Pancreas (tissue), 10 donors: ENCODE results near the gene RAC2. TPM values are rescaled to one million over a fixed set of nuclear protein-coding genes. Genes with fewer than 3 reads are reported as not detected.

Source experiments
- ATAC-seq, 4 donors: fragments of 200-7000 bp; cut with Tn5 transposase; one replicate each; pipeline versions ENCODE4 v1.8.0 to v1.9.1; 2020; ENCODE audit warnings: mild to moderate bottlenecking in 4 of 4, moderate library complexity in 4 of 4
- DNase-seq, 6 donors: peaks; one replicate each; pipeline ENCODE4 v3.0.0-alpha.2; 2020
- FAIRE-seq: peaks from 2 replicates; lab custom pipeline; 2012; peaks lifted over from hg19 to GRCh38; lab: Jason Lieb, UNC
- H3K27ac ChIP-seq, 4 donors: fragments of 200-600 bp; sonication (generic); 1 replicate in 3 of 4; 2 replicates in 1 of 4; pipeline versions ENCODE4 v1.5.0 to v1.8.0; 2020
- H3K27me3 ChIP-seq, 4 donors: fragments of 200-600 bp; one replicate each; pipeline ENCODE4 v1.8.0; 2021
- H3K36me3 ChIP-seq, 3 donors: fragments of 200-600 bp; sonication (generic) in 1 of 3; one replicate each; pipeline versions ENCODE4 v1.5.0 to v1.8.0; 2020 to 2021
- H3K4me1 ChIP-seq, 3 donors: fragments of 200-600 bp; one replicate each; pipeline ENCODE4 v1.8.0; 2021
- H3K4me3 ChIP-seq, 4 donors: fragments of 200-600 bp; sonication (generic) in 2 of 4; one replicate each; pipeline versions ENCODE4 v1.5.0 to v1.8.0; 2020 to 2021
- H3K9me3 ChIP-seq, 4 donors: fragments of 200-600 bp; one replicate each; pipeline ENCODE4 v1.8.0; 2021
- WGBS, 2 donors: extraction: QIAGEN DNeasy Blood & Tissue Kit; methylation state at CpG; one replicate each; pipeline ENCODE4 v1.1.7; 2013; 5-methylcytosine and 5-hydroxymethylcytosine counted together
- intact Hi-C, 3 donors: fragments of 100-400 bp; cut with DNase I; formaldehyde crosslinking; loops; one replicate each; pipeline versions ENCODE4 v1.11.1 to v1.14.2; 2022
- polyA plus RNA-seq, 2 donors: library from polyadenylated mRNA; stranded (reverse); fragments of 200-250 nt; gene quantifications; one replicate each; pipeline ENCODE4 v1.2.3, GENCODE V29; 2013
- total RNA-seq, 6 donors: library from RNA; stranded (reverse); fragmentation: NEBNext Ultra II Directional in 4 of 6; extraction: Animal tissue kit (Norgen Biotek cat#: 25700) in 4 of 6; gene quantifications; one replicate each; pipeline versions ENCODE4 v1.2.1 to v1.2.4, GENCODE V29; 2021 to 2023
- TF ChIP-seq, protein P1 (sequence below), 4 donors: fragments of 200-600 bp; sonication (generic) in 3 of 4; IDR thresholded peaks; one replicate each; pipeline versions ENCODE4 v1.5.0 to v1.8.0; 2021; ENCODE audit warnings: antibody characterized with exemption in 4 of 4
- donor health status: healthy with polysubstance abuse.
- donor health status: DM: no; HTN: no; CAD: no; lungs with moderate emphysema.
- donor health status: DM: no; HTN: no; CAD: no.
- donor health status: control.
- donor health status: control.
- donor health status: Bipolar disorder and iron deficiency.
- donor health status: DM: yes; HTN: yes; CAD: no.
- donor health status: DM: no; HTN: no; CAD: no.
- donor health status: DM: no; HTN: no; CAD: no.
- donor health status: DM: yes; HTN: yes; CAD: no.

RAC2 gene
- total and polyA plus RNA-seq, 8 donors, result 0.91 to 12.8 (median 3.0) TPM

DNA sequence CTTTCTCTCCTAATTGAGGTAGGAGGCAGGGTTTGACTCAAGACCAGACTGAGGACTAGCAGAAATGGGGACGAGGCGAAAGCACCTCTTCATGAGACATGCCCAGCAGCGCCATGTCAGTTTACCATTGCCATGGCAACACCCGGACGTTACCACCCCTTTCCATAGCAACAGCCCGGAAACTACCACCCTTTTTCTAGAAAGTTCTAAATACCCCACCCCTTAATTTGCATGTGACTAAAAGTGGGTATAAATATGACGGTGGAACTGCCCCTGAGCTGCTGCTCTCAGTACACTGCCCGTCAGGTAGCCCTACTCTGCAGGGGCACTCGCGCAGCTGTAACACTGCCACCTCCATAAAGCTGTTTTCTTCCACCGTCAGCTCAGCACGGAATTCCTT, 5.9 kb upstream of the RAC2 start:
- Histone ChIP-seq H3K4me3 (no peak overlapping the region), H3K27ac (no peak overlapping the region), H3K4me1 (no peaks in the 10 kb centered on the region), H3K27me3 (peaks cover 0 to 4% (median 2%) of the 10 kb centered on the region in 4 donors), H3K36me3 (no peaks in the 10 kb centered on the region), H3K9me3 (no peaks in the 10 kb centered on the region)
- TF ChIP-seq, protein P1, sequence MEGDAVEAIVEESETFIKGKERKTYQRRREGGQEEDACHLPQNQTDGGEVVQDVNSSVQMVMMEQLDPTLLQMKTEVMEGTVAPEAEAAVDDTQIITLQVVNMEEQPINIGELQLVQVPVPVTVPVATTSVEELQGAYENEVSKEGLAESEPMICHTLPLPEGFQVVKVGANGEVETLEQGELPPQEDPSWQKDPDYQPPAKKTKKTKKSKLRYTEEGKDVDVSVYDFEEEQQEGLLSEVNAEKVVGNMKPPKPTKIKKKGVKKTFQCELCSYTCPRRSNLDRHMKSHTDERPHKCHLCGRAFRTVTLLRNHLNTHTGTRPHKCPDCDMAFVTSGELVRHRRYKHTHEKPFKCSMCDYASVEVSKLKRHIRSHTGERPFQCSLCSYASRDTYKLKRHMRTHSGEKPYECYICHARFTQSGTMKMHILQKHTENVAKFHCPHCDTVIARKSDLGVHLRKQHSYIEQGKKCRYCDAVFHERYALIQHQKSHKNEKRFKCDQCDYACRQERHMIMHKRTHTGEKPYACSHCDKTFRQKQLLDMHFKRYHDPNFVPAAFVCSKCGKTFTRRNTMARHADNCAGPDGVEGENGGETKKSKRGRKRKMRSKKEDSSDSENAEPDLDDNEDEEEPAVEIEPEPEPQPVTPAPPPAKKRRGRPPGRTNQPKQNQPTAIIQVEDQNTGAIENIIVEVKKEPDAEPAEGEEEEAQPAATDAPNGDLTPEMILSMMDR (IDR thresholded peaks at IDR 0.05), result no peak
- FAIRE-seq, result no peak
- DNase-seq, result peak in 1 of 6 donors; percentile 3
- intact Hi-C loops, result no loop called here
- WGBS, 2 donors, result 69 to 73% methylated on average over 12 of the region's 12 CpGs
- ATAC-seq, result no peak

DNA sequence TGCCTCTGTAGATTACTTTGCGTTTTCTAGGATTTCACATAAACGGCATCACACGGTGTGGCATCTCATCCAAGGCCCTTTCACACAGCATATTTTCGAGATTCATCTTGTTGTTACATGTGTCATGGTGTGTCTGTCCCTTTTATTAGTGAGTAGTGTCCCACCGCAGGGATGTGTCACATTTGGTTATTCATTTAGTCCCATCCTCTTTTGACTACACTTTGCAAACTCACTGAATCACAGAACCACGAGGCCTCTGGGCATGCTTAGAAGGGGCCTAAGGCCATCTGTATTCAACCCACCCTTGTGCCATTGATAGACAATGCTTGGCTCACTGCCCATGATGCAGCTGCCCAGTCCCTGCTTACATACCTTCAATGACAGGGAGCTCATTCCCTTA, 4.2 kb upstream of the RAC2 start:
- no peak for FAIRE-seq
- 56% methylated on average over 6 of the region's 6 CpGs for WGBS, 2 donors

GRCh38 chr22:37245740-37246139, 1.7 kb upstream of the RAC2 start:
- H3K36me3 ChIP-seq, result no peaks in the 10 kb centered on the region
- no peaks in the 10 kb centered on the region for H3K9me3 ChIP-seq
- intact Hi-C loops, result no loop called here
- H3K4me1 ChIP-seq, result no peaks in the 10 kb centered on the region
- no peak for FAIRE-seq
- 60 to 64% methylated on average over 6 of the region's 6 CpGs for WGBS, 2 donors
- TF ChIP-seq, protein P1 (IDR thresholded peaks at IDR 0.05), result no peak
- H3K4me3 ChIP-seq, result no peak overlapping the region
- DNase-seq, result no peak
- no peaks in the 10 kb centered on the region for H3K27me3 ChIP-seq
- no peak overlapping the region for H3K27ac ChIP-seq
- ATAC-seq, result no peak

More for the DNA sequence above, 4.2 kb upstream of the RAC2 start:
- Histone ChIP-seq H3K9me3 (no peaks in the 10 kb centered on the region), H3K27ac (no peak overlapping the region), H3K36me3 (no peaks in the 10 kb centered on the region), H3K4me3 (no peak overlapping the region), H3K4me1 (no peaks in the 10 kb centered on the region), H3K27me3 (no peaks in the 10 kb centered on the region)
- TF ChIP-seq, protein P1 (IDR thresholded peaks at IDR 0.05), result no peak
- ATAC-seq (no peak), DNase-seq (peak in 1 of 6 donors; percentile 8)
- intact Hi-C loops, result no loop called here

DNA sequence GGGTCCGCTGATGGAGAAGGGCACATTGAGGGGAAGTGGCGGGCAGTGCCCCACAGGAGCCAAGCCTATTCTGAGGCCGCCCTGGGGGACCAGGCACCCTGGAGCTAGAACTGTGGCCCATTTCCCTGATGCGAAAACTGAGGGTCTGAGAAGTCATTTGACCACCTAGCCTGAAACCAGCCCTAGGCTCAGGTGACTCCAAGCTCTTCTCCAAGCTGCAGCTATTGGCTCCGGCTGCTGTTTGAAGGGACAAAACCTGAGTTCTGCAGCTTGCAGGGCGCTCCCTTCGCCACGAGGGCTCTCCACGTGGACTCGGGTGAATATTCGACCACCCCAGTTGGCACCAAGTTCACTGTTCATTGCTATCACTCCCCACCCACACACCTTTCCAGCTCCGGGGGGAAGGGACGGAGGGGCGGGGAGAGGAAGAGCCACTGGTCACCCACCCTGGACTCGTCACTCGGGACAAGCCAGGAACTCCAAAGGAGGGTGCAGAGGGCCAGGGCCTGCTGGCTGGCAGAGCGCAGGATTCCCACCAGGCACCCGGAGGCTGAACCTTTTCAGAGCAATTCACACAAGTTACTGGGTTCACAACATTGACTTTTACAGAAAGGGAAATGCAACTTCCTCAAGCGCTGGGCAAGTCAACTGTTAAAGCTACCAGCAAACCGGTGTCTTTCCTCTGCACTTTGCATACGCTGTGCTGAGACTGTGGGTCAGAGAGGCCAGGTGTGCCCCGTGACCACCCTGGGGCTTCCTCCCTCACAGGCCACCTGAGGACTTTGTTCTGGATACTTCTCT, 1.1 kb upstream of the RAC2 start:
- H3K9me3 ChIP-seq, result no peaks in the 10 kb centered on the region
- no peaks in the 10 kb centered on the region for H3K4me1 ChIP-seq
- no peaks in the 10 kb centered on the region for H3K36me3 ChIP-seq
- no peaks in the 10 kb centered on the region for H3K27me3 ChIP-seq
- TF ChIP-seq, protein P1 (IDR thresholded peaks at IDR 0.05), result no peak
- H3K4me3 ChIP-seq, result no peak overlapping the region
- intact Hi-C loops, result no loop called here
- FAIRE-seq (no peak), ATAC-seq (no peak), DNase-seq (no peak)
- H3K27ac ChIP-seq, result no peak overlapping the region
- 60 to 68% methylated on average over 22 of the region's 22 CpGs for WGBS, 2 donors
